OCI-LY7 (cell line): ENCODE results near the gene KIF11. TPM values are rescaled to one million over a fixed set of nuclear protein-coding genes. Genes with fewer than 3 reads are reported as not detected.

ENCODE experiments used
- BruUV-seq: library from RNA; stranded (reverse); fragments of 400-500 nt; replicated peaks from 2 replicates; lab custom pipeline; 2021; lab: Mats Ljungman, UMichigan
- CTCF ChIA-PET: fragments of 300-600 bp; sonication (Branson Sonifier 250); formaldehyde crosslinking; loops from one replicate; lab custom pipeline; 2022; ENCODE audit warnings: antibody characterized with exemption; ENCODE audit not compliant: unreplicated experiment; lab: Charles Lee
- POLR2A ChIA-PET: fragments of 300-600 bp; sonication (Branson Sonifier 250); formaldehyde crosslinking; loops from one replicate; lab custom pipeline; 2022; ENCODE audit warnings: antibody characterized with exemption; lab: Charles Lee
- DNase-seq: peaks from one replicate; pipeline ENCODE4 v3.0.0-alpha.2; 2015; ENCODE audit warnings: low spot score
- H2AFZ ChIP-seq: fragments of 200-600 bp; sonication (generic), shearing (Covaris generic); 2 replicates; pipeline ENCODE4 v1.6.1; 2014; ENCODE audit warnings: mild to moderate bottlenecking, antibody characterized with exemption, low read length, moderate library complexity
- H3K27ac ChIP-seq: fragments of 200-600 bp; sonication (generic); 2 replicates; pipeline ENCODE4 v1.5.1; 2014; ENCODE audit warnings: mixed run types, low read depth, mild to moderate bottlenecking, moderate library complexity, low read length, inconsistent platforms; ENCODE audit not compliant: poor library complexity, severe bottlenecking
- H3K36me3 ChIP-seq: fragments of 200-600 bp; sonication (generic); 2 replicates; pipeline ENCODE4 v1.6.1; 2014; ENCODE audit warnings: mild to moderate bottlenecking, antibody characterized with exemption, low read length, moderate library complexity, mixed read lengths; ENCODE audit not compliant: insufficient read depth
- H3K4me1 ChIP-seq: fragments of 200-600 bp; sonication (generic); 2 replicates; pipeline ENCODE4 v1.5.1; 2014; ENCODE audit warnings: mild to moderate bottlenecking, low read length; ENCODE audit not compliant: insufficient read depth, poor library complexity, severe bottlenecking
- H3K4me2 ChIP-seq: fragments of 200-600 bp; sonication (generic); 2 replicates; pipeline ENCODE4 v1.6.1; 2014; ENCODE audit warnings: mild to moderate bottlenecking, low read length
- H3K4me3 ChIP-seq: fragments of 200-600 bp; sonication (generic); 2 replicates; pipeline ENCODE4 v1.5.1; 2014; ENCODE audit warnings: mild to moderate bottlenecking, low read depth, low read length; ENCODE audit not compliant: poor library complexity, severe bottlenecking
- H3K79me2 ChIP-seq: fragments of 200-600 bp; sonication (generic); 2 replicates; pipeline ENCODE4 v1.6.1; 2016; ENCODE audit warnings: low read depth, mild to moderate bottlenecking, low read length, moderate library complexity, mixed read lengths; ENCODE audit not compliant: insufficient read depth
- H3K9me2 ChIP-seq: fragments of 200-600 bp; sonication (generic); 2 replicates; pipeline ENCODE4 v1.6.1; 2016; ENCODE audit warnings: mild to moderate bottlenecking, low read length, mixed read lengths; ENCODE audit not compliant: insufficient read depth
- H3K9me3 ChIP-seq: fragments of 200-600 bp; sonication (generic); 2 replicates; pipeline ENCODE4 v1.6.1; 2014; ENCODE audit warnings: mild to moderate bottlenecking, mixed run types, low read length, mixed read lengths
- H4K20me1 ChIP-seq: fragments of 200-600 bp; sonication (generic); 2 replicates; pipeline ENCODE4 v1.6.1; 2014; ENCODE audit warnings: mild to moderate bottlenecking, antibody characterized with exemption, low read length, moderate library complexity, mixed read lengths; ENCODE audit not compliant: insufficient read depth
- EZH2phosphoT487 ChIP-seq: fragments of 200-600 bp; sonication (generic); IDR thresholded peaks from 2 replicates; pipeline ENCODE4 v1.6.1; 2018; ENCODE audit warnings: low read depth, borderline replicate concordance, mild to moderate bottlenecking, mixed run types, antibody characterized with exemption, low read length, moderate library complexity, mixed read lengths
- intact Hi-C: fragments of 100-400 bp; cut with micrococcal nuclease; formaldehyde crosslinking; loops from one replicate; pipeline ENCODE4 v1.10.0; 2022; ENCODE audit not compliant: unreplicated experiment
- total RNA-seq, 2 experiments: library from RNA; depleted of rRNA in 1 of 2; stranded (reverse); fragments of >200 nt in 1 of 2; shearing (Covaris generic) in 1 of 2; gene quantifications; 2 replicates each; pipeline ENCODE4 v1.2.3, GENCODE V29; 2014 to 2022
- TF ChIP-seq, protein P1 (sequence below): fragments of 200-600 bp; sonication (generic); conservative IDR thresholded peaks from 2 replicates; pipeline ENCODE4 v1.5.1; 2014; ENCODE audit warnings: mild to moderate bottlenecking, antibody characterized with exemption, low read length, moderate library complexity, mixed read lengths

Gene KIF11
- total RNA-seq, 2 experiments from 2014 or later, result 71.8 to 103 TPM

GRCh38 chr10:92690211-92690914 lies 97.4 kb downstream of the KIF11 start:
- Histone ChIP-seq H2AFZ (no peak overlapping the region), H3K9me2 (no peaks in the 10 kb centered on the region), H3K79me2 (no peaks in the 10 kb centered on the region), H3K4me1 (peaks cover 33% of the 10 kb centered on the region), H3K9me3 (no peaks in the 10 kb centered on the region), H3K4me2 (peak overlapping the region; percentile 55), H3K4me3 (peak overlapping the region; percentile 62), H3K27ac (no peak overlapping the region), H3K36me3 (no peaks in the 10 kb centered on the region), H4K20me1 (no peaks in the 10 kb centered on the region)
- intact Hi-C loops, result no loop called here
- no peak for DNase-seq
- BruUV-seq, result no TSS peak
- CTCF ChIA-PET, result no interaction called here
- TF ChIP-seq, protein P1, sequence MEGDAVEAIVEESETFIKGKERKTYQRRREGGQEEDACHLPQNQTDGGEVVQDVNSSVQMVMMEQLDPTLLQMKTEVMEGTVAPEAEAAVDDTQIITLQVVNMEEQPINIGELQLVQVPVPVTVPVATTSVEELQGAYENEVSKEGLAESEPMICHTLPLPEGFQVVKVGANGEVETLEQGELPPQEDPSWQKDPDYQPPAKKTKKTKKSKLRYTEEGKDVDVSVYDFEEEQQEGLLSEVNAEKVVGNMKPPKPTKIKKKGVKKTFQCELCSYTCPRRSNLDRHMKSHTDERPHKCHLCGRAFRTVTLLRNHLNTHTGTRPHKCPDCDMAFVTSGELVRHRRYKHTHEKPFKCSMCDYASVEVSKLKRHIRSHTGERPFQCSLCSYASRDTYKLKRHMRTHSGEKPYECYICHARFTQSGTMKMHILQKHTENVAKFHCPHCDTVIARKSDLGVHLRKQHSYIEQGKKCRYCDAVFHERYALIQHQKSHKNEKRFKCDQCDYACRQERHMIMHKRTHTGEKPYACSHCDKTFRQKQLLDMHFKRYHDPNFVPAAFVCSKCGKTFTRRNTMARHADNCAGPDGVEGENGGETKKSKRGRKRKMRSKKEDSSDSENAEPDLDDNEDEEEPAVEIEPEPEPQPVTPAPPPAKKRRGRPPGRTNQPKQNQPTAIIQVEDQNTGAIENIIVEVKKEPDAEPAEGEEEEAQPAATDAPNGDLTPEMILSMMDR, result no peak
- 0 out of 2 replicates have a peak, but pooled peaks have one; percentile 13 for TF ChIP-seq EZH2phosphoT487
- POLR2A ChIA-PET, result interaction anchor here (0.8 to 1.4 kb wide), 4 partner anchors 10 to 53 kb away, joined by 3 to 4 read pairs (median 4); no protein-coding TSS in a partner anchor

DNA sequence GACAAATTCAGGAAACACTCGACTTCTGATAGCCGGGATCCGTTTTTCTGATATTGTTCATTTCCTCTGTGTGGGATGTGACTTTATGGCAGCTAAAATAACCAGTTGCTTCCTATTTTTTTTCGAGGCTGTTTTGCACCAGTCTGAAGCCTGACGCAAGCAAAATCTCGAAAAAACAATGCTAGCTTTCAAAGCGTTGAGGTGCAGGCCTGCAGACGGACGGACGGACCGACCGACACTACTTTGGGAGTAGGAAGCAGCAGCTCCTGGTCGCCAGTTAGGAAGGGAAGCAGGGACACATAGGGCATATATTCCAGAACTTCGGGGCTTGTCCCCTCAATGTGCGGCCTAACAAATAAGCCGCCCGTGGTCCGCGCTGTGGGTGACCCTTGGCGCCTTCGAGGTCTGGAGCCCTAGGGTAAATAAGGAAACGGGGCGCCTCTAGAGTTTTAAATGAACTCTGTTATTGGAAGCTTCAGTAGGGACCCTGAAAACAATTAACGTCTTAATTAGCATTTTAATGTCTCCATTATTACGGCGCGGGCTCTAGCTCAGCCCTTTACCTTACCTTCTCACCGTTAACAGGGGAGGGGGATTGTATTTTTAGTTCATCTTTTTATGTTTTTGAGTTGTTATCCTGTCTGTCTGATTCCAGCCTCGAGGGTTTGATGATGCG lies 98.1 kb downstream of the KIF11 start:
- BruUV-seq, result no TSS peak
- Histone ChIP-seq H3K9me2 (no peaks in the 10 kb centered on the region), H4K20me1 (no peaks in the 10 kb centered on the region), H3K27ac (no peak overlapping the region), H2AFZ (no peak overlapping the region), H3K36me3 (no peaks in the 10 kb centered on the region), H3K79me2 (no peaks in the 10 kb centered on the region), H3K4me1 (peaks cover 33% of the 10 kb centered on the region), H3K9me3 (no peaks in the 10 kb centered on the region), H3K4me3 (peak overlapping the region; percentile 62), H3K4me2 (peak overlapping the region; percentile 55)
- TF ChIP-seq, protein P1, result no peak
- TF ChIP-seq EZH2phosphoT487, result no peak; the same call in 1 of the 2 replicates
- intact Hi-C loops, result no loop called here
- no peak for DNase-seq
- ChIA-PET CTCF (no interaction called here), POLR2A (interaction anchor here (0.8 to 1.4 kb wide), 4 partner anchors 10 to 52 kb away, joined by 3 to 4 read pairs (median 4); no protein-coding TSS in a partner anchor)
